Caki2 (cell line): ENCODE measurements around the gene APLF. TPM values are rescaled to one million over a fixed set of nuclear protein-coding genes. Genes with fewer than 3 reads are reported as not detected.
"Not testable (repeated sequence)": the region's sequence is repeated elsewhere in the genome, so short reads cannot be mapped to it uniquely, and the experiment has no call there.

Experiments used
- DNase-seq: peaks from one replicate; pipeline ENCODE4 v3.0.0-alpha.2; 2015; ENCODE audit warnings: low read depth
- in situ Hi-C: cut with HindIII; loops from 2 replicates; pipeline ENCODE4 v1.10.0; 2016; ENCODE audit warnings: low sequenced_read_pairs, low pct_unique_long_range_greater_than_20kb, mixed read lengths
- total RNA-seq: library from RNA; depleted of rRNA; stranded (reverse); fragments of >200 nt; shearing (Covaris generic); gene quantifications from 2 replicates; pipeline ENCODE4 v1.2.3, GENCODE V29; 2014; ENCODE audit warnings: low replicate concordance; rRNA removed

Gene APLF
- total RNA-seq, 1 experiment from 2014 or later, result 6.8 TPM

DNA sequence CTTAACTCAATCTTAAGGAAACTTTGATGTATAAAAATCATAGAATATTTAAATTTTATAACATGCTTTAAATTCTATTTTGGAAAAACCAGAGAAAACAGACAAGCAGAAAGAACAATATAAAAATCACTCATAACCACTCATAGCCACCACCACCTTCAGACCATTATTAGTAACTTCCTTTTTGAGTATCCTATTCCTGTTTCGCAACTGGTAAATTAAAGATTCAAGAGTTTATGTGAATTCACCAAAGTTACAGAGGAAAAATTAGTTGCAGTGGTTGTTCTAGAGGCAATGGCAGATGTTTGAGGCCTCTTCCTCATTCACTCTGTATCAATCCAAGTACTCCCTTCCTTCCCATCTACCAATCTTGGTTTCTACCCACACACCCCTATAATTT is 126.7 kb downstream of the APLF start:
- in situ Hi-C loops, result no loop called here

GRCh38 chr2:68594674-68595492 is 127.5 kb downstream of the APLF start:
- peak; percentile 42 for DNase-seq
- in situ Hi-C loops, result no loop called here

More for the DNA sequence above, 126.7 kb downstream of the APLF start:
- no peak for DNase-seq

GRCh38 chr2:68595493-68595785 is 128.1 kb downstream of the APLF start:
- in situ Hi-C loops, DNase-seq: not testable (repeated sequence)

- DNase-seq, in situ Hi-C loops: not testable (repeated sequence)
Measured at GRCh38 chr2:68600495-68600894, 133.1 kb downstream of the APLF start.

DNA sequence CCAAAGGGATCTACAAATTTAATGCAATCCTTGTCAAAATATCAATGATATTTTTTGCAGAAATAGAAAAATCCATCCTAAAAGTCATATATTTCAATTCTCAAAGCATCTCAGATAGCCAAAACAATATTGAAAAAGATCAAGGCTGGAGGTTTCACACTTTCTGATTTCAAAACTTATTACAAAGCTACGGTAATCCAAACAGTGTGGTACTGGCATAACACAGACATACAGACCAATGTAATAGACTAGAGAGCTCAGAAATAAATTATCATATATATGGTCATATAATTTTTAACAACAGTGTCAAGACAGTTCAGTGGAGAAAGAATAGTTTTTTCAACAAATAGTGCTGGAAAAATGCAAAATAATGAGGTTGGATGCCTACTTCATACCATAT is 135.7 kb downstream of the APLF start:
- in situ Hi-C loops, result no loop called here
- no peak for DNase-seq

DNA sequence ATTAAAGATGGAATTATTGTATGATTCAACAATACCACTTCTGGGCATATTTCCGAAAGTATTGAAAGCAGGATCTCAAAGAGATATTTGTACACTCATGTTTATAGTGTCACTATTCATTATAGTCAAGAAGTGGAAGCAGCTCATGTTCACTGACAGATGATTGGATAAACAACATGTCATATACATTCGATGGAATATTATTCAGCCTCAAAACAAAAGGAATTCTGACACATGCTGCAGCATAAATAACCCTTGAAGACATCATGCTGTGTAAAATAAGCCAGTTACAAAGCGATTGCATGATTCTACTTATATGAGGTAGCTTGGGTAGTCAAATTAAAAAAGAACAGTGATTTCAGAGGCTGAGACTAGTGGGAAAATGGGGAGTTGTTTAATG is 136.7 kb downstream of the APLF start:
- no peak for DNase-seq
- in situ Hi-C loops, result no loop called here

DNA sequence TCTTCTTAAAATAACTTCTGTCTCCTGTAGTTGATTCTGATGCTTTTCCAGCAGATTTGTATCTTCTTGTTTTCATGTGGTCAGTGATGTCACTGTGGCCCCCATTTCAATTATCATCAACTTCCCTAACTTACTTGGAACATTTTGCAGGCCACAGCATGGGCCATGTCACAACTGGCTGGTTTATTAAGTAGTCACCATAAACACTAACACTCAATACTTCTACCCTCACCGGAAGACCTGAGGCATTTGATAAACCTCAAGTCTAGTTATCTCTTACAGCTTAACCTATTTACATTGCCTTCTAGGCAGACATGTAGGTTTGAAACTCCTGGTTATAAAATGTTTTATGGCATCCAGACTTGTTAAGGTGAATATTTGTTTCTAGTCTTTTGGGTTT is 138.6 kb downstream of the APLF start:
- in situ Hi-C loops, result no loop called here
- DNase-seq, result no peak

DNA sequence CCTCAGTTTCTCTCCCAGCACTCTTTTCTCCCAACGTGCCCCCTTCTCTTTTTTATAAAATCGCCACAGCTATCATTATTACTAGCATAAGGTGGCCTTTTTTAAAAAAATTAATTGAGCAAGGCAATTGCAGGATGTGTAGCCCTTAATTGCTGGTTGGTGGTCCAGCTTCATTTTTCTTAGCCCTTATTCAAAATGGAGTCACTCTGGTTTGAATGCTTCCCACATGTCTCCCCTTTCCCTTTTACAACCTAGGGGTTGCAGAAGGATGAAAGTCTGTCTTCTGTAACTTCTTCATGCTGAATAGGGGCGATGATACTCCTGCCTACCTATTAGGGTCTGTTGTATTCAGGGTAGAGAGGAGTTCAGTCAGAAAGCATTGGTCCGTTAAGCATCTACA is 139.4 kb downstream of the APLF start:
- no peak for DNase-seq
- in situ Hi-C loops, result no loop called here

DNA sequence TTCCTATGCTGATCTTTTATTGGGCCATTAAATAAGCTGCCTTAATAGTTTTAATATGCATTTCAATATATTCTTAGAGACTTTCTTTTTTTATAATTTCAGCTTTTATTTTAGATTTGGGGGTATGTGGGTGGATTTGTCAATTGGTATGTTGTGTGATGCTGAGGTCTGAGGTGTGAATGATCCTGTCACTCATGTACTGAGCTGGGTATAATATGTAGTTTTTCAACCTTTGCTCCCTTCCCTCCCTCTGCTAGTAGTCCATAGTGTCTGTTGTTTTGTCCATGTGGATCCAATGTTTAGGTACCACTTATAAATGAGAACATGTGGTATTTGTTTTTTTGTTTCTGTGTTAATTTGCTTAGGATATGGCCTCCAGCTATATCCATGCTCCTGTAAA is 140.5 kb downstream of the APLF start:
- in situ Hi-C loops, result no loop called here
- no peak for DNase-seq

GRCh38 chr2:68612765-68613519 is 145.6 kb downstream of the APLF start:
- in situ Hi-C loops, result no loop called here
- no peak for DNase-seq

- no peak for DNase-seq
- in situ Hi-C loops, result no loop called here
Measured at GRCh38 chr2:68620772-68621171, 153.4 kb downstream of the APLF start.

DNA sequence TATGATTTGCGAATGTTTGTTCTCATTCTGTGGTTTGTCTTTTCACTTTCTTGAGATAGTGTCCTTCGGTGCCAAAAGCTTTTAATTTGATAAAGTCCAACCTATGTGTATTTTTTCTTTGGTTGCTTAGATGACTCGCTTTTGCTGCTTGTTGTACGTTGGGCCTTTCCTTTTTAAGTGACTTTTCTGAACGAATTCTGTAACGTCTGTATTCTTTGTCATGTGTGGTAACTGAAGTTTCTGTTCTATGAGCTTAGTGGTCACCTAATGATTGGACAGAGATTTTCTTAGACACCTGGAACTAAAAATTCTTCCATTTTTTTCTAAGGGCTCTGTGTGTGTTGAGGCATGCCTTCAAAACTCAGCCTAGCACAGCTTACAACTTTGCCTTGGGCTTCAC is 156.4 kb downstream of the APLF start:
- DNase-seq, result no peak
- in situ Hi-C loops, result no loop called here

DNA sequence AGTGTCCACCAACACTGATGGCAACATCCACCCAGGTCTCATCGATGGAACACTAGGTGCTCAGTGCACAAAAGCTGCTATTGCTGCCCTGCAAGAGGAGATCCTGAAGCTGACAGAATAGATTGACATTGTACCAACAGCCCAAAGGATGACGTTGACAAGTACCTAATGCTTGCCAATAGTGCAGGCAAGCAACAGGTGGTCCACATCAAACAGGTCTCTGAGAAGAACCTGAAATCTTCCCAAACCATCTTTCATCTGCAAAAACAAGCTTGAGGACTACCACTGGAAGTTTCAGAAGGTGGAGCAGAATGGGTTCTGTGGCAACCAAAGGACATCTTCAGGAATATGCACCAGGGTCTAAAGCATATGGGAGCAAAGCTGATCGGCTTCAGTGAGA is 160.2 kb downstream of the APLF start:
- DNase-seq, result no peak
- in situ Hi-C loops, result no loop called here

Other genes with a start within 250 kb of the APLF start
- 12.9 and 21.7 TPM in 2 replicates for gene PPP3R1, start 215.1 kb upstream of the APLF start, total RNA-seq
- 2.2 and 7.2 TPM in 2 replicates for gene CNRIP1, start 147.6 kb upstream of the APLF start, total RNA-seq
- 1.2 and 4.3 TPM in 2 replicates for gene PLEK, start 102.3 kb upstream of the APLF start, total RNA-seq
- gene FBXO48, start 291 bp upstream of the APLF start, total RNA-seq, result 0.44 and 0.52 TPM in 2 replicates
- not detected in 2 replicates for gene PROKR1, start 176.0 kb downstream of the APLF start, total RNA-seq